ENCODE data around the gene PSMG4.

PSMG4 gene

DNA sequence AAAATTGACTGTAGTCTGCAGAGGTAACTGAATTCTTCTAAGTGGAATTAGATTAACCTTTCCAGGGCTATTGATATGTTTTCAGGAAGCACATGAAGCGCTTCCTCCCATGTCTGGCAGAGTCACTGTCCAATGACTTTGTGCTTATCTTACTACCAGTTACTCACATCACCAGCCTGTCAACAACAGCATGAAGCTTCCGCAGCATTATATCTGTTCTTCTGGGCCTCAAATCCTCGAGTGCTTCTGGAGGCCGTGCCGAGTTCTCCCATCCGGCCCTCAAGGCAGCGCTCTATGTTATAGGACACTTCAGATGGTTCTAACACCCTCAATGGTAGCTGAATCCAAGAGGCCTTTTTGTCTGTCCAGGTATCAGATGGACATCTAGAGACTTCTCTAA, 33.2 kb downstream of the PSMG4 start:
- no peak for DNase-seq

DNA sequence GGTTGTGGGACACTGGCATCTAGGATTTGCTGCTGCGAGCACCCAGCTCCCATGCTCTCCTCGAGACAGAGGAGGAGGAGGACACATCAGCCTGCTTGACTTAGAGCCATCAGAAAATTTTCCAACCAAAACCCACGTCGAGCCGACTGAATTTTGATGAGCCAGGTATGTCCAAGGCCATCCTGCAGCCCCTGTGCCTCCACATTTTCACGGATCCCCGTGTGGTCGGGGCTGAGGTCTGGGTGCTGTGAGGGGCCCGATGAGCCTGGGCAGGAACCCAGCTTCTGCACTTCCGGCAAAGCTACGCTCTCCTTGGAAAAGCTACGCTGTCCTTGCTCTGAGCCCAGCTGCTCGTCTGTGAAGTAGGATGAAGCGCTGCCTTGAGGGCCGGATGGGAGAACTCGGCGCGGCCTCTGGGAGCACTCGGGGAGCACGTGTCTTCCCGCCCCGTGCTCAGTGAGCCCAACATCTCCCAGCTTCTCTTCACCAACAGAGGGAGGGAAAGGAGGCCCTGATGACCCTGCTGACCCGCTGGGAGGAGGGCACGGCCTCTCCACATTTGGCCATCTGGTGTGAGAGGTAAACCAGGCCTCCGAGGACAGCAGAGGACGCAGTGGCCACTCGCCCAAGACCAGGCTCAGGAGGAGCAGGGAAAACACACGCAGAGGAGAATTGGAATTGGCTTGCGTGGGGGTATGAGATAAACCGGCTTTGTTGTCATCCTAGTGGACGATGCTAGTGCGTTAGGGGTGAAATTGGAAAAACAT, 33.9 kb downstream of the PSMG4 start:
- no peak for DNase-seq

DNA sequence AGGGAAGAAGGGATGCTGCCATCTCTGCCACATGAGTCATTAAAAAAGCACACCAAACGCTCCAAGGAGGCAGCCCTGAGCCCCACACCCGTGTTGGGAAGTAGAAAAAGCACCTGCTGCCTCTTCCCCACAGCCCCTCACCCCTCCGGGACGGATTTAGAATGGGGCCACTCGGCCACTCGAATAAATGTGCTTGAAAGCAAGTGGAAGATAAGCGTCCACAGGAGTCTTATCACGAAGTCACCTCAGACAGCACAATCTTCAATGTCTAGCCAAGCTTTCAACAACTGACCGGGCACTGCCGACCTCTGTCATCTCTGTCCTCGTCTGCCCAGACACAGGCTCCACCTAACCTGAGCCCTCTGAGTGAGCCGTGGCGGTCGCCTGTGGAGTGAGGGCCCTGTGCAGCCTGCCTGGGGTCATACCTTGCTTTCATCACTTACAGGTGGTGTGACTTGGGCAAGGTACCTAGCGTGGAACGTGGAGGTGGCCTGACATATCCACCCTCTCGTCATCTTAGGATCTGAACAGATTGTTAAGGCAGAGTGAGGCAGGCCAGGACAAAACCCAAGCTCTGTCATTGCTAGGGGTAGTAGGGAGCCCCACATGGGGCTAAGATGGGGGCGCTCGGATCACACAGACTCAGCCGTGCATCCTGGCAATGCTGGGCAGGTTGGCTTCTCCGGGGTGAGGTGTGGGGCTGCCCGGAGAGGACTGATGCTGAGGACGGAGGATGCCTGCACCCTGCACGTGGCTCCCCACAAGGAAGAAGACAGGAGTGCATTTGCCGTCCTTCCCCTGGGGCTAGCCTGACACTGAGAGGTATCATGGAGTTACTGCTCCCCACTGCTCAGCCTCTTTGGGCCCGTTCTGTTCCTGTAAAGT, 34.8 kb downstream of the PSMG4 start:
- peak; percentile 4 for DNase-seq

DNA sequence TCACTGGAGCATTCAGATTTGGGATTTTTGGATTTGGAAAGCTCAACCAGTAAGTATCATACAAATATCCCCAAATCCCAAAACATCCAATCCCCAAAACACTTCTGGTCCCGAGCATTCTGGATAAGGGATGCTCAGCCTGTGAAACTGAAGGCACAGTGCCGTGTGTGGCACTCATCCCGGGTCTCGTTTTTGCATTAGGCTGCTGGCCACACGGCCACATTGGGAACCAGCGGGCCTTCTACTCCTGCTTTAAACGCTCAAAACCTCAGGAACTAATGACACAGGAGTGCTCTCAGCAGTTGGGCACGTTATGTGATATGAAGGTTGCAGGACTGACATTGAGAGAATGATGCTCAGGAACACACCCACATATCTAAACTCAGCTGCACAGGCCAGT, 35.6 kb downstream of the PSMG4 start:
- no peak for DNase-seq

DNA sequence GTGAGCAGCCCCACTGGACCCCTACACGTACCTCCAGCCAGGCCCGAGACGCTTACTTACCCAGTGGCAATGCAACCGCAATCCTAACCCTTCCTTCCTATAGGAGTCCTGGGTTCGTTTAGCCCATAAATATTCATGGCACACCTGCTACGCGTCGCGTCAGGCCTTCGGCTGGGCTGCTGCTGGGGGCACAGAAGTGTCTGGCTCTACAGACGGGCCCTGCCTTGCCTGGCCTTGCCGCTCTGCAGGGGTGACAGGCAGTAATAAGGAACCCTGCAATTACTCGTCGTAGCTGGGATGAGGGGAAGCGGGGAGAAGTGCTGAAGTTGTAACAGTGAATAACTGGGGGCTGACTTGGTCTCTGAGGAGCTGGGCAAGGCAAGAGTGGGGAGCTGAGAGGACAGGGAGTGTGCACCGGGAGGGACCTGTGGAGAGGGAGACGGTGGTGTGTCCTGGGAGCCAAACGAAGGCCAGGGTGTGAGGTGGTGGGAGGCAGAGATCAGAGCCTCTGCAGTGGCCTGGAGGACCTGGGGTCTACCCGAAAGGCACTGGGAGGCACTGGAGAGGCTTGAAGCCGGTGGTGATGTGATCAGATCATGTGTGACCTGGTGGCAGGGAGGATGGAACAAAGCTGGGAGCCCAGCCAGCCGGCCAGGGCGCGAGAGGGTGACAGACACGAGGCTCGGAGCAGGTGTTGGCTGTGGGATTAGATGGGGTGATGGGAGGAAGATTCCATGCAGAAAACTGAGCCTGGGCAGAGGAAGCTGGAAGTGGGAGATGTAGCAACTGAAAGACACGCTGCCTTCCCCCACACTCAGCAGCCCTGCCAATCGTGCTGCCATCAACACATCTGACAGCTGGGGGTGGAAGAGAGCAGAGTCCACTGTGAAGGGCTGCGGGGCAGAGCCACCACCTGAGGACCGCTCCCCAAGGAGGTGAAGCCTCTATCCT, 36.4 kb downstream of the PSMG4 start:
- DNase-seq = no peak

DNA sequence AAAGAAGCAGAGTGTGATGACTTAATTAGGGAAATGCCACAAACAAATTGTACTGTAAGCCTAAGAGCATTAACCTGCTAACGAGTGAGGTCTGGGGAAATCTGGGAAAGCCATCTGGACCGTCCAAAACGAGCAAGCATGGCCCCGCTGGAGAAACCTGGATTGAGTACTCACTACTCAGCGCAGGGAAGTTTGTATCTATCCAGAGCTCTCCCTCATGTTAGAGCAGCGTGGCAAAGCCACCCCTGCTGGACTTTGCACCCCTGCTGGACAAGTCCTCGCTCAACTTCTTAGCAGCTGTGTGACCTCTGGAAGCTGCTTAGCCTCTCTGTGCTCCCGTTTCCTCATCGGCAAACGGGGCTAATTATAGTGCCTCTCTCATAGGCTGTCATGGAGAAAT, 37.3 kb downstream of the PSMG4 start:
- no peak for DNase-seq

DNA sequence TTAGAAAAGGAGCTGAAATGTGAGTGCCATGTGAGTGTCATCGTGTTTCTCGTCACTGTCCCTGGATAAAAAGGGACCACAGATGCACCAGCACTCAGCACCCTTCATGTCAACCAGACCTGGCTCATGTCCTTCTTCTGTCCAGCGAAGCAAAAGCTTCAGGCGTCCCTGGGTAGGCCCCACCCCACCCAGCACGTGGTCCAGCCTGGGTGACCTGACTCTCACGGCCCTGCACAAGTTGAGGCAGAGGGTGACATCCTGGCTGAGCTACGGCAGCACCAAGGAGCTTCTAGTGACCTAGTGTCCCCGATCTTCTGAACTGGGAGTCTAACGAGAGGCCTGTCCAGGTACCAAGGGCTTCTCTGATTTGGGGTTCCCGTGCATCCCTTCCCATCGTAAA, 37.8 kb downstream of the PSMG4 start:
- no peak for DNase-seq

DNA sequence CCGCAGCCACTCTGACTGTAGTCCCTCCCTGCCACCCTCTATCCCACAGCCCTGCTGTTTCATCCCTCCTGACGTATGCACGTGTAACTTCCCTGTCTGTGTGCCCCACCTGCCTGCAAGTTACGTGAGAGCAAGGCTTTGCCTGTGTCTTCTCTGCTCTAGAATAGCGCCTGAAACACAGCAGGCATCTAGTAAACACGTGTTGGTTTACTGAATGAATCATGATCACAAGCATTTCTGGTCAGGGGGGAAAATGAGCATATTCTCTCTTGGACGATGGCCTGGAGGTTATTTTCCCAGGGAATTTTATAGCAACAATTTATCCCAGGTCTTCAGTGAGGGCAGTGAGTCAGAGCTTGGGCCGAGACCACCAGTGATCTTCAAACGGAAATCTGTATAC, 38.3 kb downstream of the PSMG4 start:
- no peak for DNase-seq

DNA sequence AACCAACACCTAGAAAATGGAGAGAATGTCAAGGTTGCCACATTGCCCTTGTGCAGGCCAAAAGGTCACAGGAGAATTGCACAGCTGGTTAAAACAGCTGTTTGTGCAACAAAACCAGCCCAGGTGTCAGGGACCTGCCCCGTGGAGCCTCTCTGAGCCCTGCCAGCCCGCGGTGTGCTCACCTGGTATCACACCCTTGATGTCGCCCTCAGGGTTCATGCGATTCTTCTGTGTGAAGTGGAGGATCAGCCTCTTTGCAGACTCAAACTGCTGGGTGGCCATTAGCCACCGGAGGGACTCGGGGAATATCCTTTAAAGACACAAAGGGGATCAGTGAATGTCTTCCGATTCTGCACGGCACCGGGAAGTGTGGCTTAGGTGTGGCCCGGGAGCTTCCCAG, 39.2 kb downstream of the PSMG4 start:
- no peak for DNase-seq

DNA sequence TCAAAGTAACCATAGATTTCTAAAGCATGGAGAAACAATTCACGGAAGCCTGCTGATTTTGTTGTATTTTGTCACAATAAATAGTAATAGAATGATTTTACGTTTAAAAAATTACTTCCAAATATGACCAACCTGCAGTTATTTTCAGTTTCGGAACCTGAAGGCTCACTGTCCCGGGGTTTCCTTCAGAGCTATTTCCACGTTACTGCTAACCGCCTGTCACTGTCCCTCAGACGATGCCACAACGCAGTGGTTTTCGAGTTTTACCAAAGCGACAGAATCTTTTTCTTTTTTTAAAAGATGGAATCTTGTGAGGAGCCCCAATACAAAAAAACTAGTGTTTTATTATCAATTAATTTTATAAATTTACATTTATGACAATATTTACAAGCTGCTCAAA, 40.5 kb downstream of the PSMG4 start:
- DNase-seq = no peak

DNA sequence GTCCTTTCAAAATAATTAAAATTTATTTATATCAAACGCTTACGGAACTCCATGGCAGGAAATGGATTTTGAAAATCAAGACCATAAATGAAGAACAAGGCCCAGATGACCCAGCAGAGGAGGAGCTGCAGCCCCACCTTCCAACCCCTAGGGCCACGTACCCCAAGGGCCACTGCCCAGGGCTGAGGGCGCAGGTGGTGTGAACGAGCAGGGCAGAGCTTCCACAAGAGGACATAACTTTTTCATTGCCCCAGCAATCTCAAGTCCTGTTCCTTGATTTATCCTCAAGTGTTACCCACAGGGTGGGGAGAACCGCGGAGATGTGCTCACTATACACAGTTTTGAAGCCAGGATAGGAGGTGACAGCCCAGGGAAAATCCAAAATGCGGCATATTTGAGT, 42.8 kb downstream of the PSMG4 start:
- no peak for DNase-seq

DNA sequence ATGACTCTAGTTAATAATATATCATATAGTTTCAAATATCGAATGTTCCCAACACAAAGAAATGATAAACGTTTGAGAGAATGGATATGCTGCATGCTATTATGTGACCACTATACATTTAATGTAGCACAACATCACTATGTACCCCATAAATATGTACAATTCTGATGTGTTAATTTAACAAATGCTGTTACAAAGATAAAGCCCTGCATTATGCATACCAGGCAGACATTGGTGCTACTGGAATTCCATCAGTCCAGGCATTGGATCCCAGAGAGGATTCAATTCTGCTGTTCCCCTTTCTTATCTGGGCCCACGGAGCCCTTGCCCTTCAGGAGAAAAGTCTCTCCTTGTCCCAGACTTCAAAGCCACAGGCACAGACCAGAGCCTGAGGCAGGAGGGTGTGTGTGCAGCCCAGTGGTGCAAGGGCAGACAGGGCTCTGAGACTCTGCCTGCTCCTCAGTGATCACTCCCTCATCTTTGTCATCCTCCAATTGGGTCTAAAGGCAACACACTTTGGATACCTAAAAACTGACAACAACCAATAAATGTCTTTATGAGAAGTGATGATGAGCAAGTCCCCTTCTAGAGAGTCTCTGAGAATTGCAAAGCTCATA, 45.2 kb downstream of the PSMG4 start:
- no peak for DNase-seq

DNA sequence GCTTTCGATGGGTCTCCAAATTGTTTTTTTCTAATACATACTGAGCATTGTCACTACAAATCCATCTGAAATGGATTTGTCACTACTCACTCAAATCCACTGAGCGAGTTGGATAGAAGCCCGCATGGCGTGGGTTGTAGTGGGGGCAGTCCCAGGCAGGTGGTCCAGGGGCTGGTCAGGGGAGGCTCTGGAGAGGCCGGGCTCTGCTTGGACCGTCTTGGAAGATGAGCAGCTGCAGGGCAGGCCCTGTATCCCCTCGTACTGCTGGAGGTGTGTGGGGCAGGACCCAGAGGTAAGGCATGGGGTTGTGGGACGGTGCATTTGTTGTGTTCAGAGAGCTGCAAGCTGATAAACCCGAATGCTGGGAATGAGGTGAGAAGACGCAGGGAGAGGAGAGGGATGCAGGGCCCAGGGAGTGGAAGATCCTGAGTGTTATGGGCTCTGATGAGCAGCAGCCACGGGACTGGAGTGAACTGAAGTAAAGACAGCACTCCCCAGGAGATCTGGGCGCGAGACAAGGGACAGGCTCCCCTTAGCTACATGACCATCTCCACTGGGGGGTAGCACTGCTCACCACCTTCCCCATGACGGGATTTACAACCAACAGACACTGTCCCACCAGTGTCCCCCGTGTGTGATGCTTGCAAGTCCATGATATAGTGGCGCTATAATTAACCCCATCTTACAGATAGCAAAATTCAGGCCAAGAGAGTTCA, 45.9 kb downstream of the PSMG4 start:
- no peak for DNase-seq

DNA sequence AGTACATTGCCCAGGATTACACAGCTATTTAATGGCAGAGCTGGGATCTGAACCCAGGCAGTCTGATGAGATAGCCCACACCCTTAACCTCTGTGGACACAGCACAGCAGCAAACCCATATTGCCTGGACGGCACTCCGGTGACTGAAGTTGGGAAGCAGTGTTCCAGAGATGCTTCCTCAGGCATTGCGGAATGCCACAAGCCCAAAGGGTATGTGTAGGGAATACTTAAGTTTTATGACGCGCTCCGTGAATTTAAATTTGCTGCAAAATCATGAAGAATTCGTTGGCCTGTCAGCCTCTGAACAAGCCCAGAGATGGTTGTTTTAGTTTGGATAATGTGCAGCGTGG, 46.4 kb downstream of the PSMG4 start:
- no peak for DNase-seq

DNA sequence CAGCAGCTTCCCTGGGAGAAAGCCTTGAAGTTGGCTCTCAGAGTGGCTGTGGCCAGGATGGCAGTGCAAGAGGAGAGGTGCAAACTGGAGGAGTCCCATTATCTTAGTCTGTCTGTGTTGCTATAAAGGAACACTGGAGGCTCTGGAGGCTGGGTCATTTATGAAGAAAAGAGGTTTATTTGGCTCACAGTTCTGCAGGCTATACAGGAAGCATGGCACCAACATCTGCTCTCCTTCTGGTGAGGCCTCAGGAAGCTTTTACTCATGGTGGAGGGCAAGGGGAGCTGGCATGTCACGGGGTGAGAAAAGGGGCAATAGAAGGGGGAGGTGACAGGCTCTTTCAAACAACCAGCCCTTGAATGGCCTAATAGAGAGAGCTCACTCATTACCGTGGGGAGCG, 47.1 kb downstream of the PSMG4 start:
- DNase-seq = no peak

DNA sequence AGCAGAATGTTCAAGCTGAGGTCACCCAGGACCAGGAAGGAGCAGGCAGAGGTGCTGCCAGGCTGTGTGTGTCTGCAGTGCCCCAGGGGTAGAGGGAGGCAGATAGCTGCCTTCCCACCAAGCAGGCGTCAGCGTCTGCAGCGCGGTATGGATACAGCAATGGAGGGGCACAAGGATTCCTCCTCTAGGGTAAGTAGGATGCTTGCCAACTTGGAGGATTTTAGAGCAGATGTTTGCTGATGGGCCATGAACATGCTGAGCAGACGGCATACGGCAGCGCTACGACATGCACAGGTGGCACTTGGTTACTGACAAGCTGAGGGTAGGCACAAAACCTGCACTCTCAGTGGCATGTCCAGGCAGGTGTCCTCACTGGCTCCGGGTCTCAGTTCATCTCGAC, 48.1 kb downstream of the PSMG4 start:
- DNase-seq = no peak

DNA sequence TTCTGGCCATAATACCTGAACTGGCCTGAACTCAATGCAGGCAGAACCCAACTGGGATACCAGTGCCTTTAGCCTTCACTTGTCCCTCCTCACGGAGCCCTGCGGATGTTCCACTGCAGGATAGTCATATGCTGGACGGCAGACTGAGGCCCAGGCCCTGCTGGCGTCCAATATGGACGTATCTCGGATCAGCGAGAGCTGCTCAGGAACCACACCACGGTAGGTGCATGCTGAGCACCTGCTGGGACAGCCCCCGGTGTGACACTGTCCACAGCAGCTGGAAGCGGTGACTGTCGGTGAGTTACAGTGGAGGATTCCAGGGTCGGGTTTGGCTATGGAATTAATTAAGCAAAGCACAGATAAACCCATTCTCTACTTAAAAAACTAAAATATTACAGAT, 48.7 kb downstream of the PSMG4 start:
- no peak for DNase-seq

DNA sequence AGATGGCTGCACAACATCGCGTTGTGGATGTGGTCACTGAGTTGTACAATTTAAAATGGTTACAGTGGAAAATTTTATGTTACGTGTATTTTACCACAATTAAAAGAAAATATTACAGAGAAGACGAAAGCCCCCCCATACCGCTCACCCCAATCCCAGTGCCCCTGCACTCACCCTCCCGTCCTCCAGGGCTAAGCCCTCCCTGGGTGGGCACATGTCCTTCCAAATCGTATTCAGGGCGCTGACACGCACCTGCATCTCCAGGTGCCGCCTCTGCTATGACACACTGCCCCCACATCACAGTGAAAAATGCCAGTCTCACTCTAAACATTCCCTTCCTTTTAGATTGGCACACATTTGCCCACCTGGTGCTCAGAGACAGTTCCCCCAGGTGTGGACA, 49.4 kb downstream of the PSMG4 start:
- no peak for DNase-seq

DNA sequence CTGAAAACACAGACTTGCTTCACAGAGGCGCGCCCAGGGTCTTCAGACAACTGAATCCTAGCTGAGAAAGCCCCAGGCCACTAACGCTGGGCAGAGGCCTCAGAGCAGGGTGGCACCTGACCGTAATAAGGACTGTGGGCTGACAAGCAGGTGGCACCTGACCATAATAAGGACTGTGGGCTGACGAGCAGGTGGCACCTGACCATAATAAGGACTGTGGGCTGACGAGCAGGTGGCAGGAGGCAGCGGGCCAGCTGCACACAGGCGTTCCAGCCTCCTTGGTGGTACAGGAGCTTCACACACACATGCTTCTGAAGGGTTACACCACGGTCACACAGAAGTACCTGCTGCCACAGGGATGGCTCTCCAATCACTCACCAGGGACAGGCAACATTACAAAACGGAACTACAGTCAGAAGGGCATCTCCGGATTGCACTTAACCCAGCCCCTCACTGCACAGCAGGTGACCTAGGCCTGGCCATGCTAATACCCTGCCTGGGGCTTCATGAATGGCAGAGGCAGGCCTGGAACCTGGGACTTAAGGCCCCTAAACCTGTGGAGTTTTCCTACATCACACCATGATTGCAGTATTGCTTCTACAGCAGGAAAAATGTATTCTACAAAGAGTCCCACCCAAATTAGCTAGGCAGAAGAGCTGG, 50.8 kb downstream of the PSMG4 start:
- no peak for DNase-seq

DNA sequence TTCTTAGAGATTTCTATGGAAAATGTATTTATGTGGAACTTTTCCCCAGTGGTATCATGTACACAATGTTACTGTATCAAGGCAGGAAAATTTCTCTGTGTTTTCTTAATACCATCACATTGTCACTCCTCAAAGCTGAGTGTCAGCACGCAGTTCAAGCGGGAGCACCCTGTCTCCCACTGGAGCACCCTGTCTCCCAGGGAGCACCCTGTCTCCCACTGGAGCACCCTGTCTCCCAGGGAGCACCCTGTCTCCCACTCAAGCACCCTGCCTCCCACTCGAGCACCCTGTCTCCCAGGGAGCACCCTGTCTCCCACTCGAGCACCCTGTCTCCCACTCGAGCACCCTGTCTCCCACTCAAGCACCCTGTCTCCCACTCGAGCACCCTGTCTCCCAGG, 51.3 kb downstream of the PSMG4 start:
- DNase-seq = no peak

DNA sequence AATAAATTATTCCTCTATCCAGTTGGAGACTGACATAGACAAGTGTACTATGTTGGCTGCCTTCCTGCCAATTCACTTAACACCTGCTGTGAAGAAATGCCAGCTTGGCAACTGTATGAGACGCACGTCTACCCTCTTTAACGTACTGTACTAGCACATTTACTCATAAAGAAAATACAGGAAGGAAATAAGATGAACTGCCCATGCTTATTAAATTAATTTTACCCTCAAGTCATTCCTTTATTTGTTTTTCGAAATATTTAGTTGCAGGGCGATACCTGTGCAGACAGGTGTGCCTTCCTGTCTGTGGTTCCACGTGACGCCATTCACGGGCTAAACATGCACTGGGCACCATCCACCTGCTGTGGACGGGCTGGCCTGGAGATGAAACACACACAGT, 52.0 kb downstream of the PSMG4 start:
- DNase-seq = no peak

DNA sequence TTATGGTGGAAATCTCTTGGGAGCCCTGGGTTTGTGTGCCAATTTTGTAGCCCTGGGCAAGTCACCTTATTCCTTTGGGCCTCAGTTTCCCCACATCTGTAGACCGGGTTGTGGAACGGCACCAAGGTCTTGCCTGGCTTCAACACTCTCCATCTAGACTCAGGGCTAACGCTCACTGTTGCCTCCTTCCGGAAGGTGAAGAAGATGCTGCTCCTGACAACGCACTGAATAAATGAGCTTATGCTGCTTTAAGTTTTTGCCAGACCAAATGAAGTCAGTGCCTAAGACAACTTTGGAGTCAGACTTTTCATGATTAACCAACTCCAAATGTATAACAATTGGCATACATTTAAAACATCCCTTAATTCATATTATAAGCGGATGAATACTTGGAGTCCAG, 53.1 kb downstream of the PSMG4 start:
- no peak for DNase-seq

Measured in HCEC 1CT (cell line).